HG02884 (cell line): Measurements from ENCODE around the gene TMEM116.
"Not testable (repeated sequence)": the region's sequence is repeated elsewhere in the genome, so short reads cannot be mapped to it uniquely, and the experiment has no call there.

Experiments
- ATAC-seq: cut with Tn5 transposase; IDR thresholded peaks from one replicate; pipeline ENCODE4 v1.9.1; 2021; ENCODE audit warnings: mild to moderate bottlenecking, moderate library complexity; ENCODE audit not compliant: unreplicated experiment

Gene TMEM116

GRCh38 chr12:112010415-112011344, 2.3 kb downstream of the TMEM116 start:
- no peak for ATAC-seq

GRCh38 chr12:112009596-112009995, 3.4 kb downstream of the TMEM116 start:
- not testable (repeated sequence) for ATAC-seq

GRCh38 chr12:112008918-112009317, 4.0 kb downstream of the TMEM116 start:
- no peak for ATAC-seq

GRCh38 chr12:112007945-112008344, 5.0 kb downstream of the TMEM116 start:
- no peak for ATAC-seq

GRCh38 chr12:112005419-112006395, 7.3 kb downstream of the TMEM116 start:
- no peak for ATAC-seq

GRCh38 chr12:112004041-112004440, 8.9 kb downstream of the TMEM116 start:
- ATAC-seq, result no peak

- ATAC-seq, result no peak
Measured at GRCh38 chr12:112001576-112001975, 11.4 kb downstream of the TMEM116 start.

- ATAC-seq, result no peak
Measured at GRCh38 chr12:112000820-112001219, 12.1 kb downstream of the TMEM116 start.

- not testable (repeated sequence) for ATAC-seq
Measured at GRCh38 chr12:111999129-111999528, 13.8 kb downstream of the TMEM116 start.

- ATAC-seq, result no peak
Measured at GRCh38 chr12:111998015-111998414, 14.9 kb downstream of the TMEM116 start.

- ATAC-seq, result no peak
Measured at GRCh38 chr12:111997300-111997699, 15.7 kb downstream of the TMEM116 start.

GRCh38 chr12:111995782-111996480, 17.0 kb downstream of the TMEM116 start:
- no peak for ATAC-seq

GRCh38 chr12:111994211-111995111, 18.5 kb downstream of the TMEM116 start:
- ATAC-seq, result not testable (repeated sequence)

- peak; percentile 48 for ATAC-seq
Measured at GRCh38 chr12:111993292-111994150, 19.4 kb downstream of the TMEM116 start.

- no peak for ATAC-seq
Measured at GRCh38 chr12:111992464-111992863, 20.5 kb downstream of the TMEM116 start.

- no peak for ATAC-seq
Measured at GRCh38 chr12:111991946-111992345, 21.0 kb downstream of the TMEM116 start.

GRCh38 chr12:111991535-111991934, 21.4 kb downstream of the TMEM116 start:
- ATAC-seq, result no peak

- no peak for ATAC-seq
Measured at GRCh38 chr12:111984820-111985219, 28.1 kb downstream of the TMEM116 start.

- no peak for ATAC-seq
Measured at GRCh38 chr12:111981987-111982386, 31.0 kb downstream of the TMEM116 start.
